ENCODE data around the gene KRTCAP3.

GRCh38 chr2:27428978-27429541, 13.1 kb upstream of the KRTCAP3 start:
- TF ChIP-seq CTCF (IDR thresholded peaks at IDR 0.05) (no peak), POLR2A (IDR thresholded peaks at IDR 0.05) (no peak), POLR2AphosphoS5 (IDR thresholded peaks at IDR 0.05) (peak in 1 of 3 donors; percentile 7)

All from transverse colon (tissue), 4 donors.